ENCODE data around the gene NCKAP1. TPM values are rescaled to one million over a fixed set of nuclear protein-coding genes. Genes with fewer than 3 reads are reported as not detected.
"Not testable (repeated sequence)": the region's sequence is repeated elsewhere in the genome, so short reads cannot be mapped to it uniquely, and the experiment has no call there.

The NCKAP1 gene
- total and polyA plus RNA-seq, 10 of the 15 experiments (the other 5 are each of a cell fraction or from before 2014, with no cell fraction given): 0.11 to 1.5 (median 0.52) TPM

- TF ChIP-seq CUX1 (IDR thresholded peaks at IDR 0.05; ENCODE audit: insufficient replicate concordance, low read depth, low read length): no peak
- TF ChIP-seq E4F1 (IDR thresholded peaks at IDR 0.05; ENCODE audit: borderline replicate concordance, partially characterized antibody): no peak
- no peak for TF ChIP-seq IRF4 (IDR thresholded peaks at IDR 0.05; ENCODE audit: low read depth, low read length)
These were observed 55.3 kb downstream of the NCKAP1 start (continued) for GRCh38 chr2:182982941-182983340.

- H3K4me2 ChIP-seq (ENCODE audit: control insufficient read depth, insufficient read depth); H3K4me3 ChIP-seq; H3K9ac ChIP-seq (ENCODE audit: control insufficient read depth, insufficient read depth, low read length); H3K27me3 ChIP-seq (replicated peaks in 1 of 2; ENCODE audit: control insufficient read depth in 2 of 2, insufficient read depth in 2 of 2, low read length in 1 of 2); H3K4me1 ChIP-seq (ENCODE audit: control insufficient read depth, insufficient read depth, low read length); FAIRE-seq; H2AFZ ChIP-seq (ENCODE audit: control insufficient read depth, low read depth, low read length); H3K79me2 ChIP-seq (ENCODE audit: control insufficient read depth, insufficient read depth, low read length); H3K27ac ChIP-seq (ENCODE audit: control insufficient read depth, insufficient read depth); H3K36me3 ChIP-seq (ENCODE audit: control insufficient read depth in 2 of 2, insufficient read depth in 2 of 2, low read length in 1 of 2); H4K20me1 ChIP-seq (ENCODE audit: control insufficient read depth, insufficient read depth); POLR2A ChIA-PET; ATAC-seq; DNase-seq (ENCODE audit: low read depth, low spot score); H3K9me3 ChIP-seq (replicated peaks; ENCODE audit: control insufficient read depth, insufficient read depth, low read length); BruUV-seq (replicated peaks): not testable (repeated sequence)
- WGBS (ENCODE audit: insufficient coverage, insufficient replicate concordance, low lambda C conversion rate, missing lambda C conversion rate): 77% methylated on average over 4 of the region's 4 CpGs
- CTCF ChIA-PET: interaction anchor here (0.6 to 5.7 kb wide), 7 partner anchors 11 to 741 kb away, joined by 3 to 93 read pairs (median 17); no protein-coding TSS in a partner anchor
- intact Hi-C loops (cut with micrococcal nuclease; ENCODE audit: unreplicated experiment) (loop anchor here (2.0 kb wide), 1 partner anchor 219 kb away; no protein-coding TSS in a partner anchor), in situ Hi-C loops (cut with MboI) (loop anchor here (10.0 to 25.0 kb wide), 3 partner anchors 217 to 794 kb away; no protein-coding TSS in a partner anchor)
- SMC1A ChIA-PET (ENCODE audit: uncharacterized antibody, unreplicated experiment): interaction anchor here (1.0 to 4.2 kb wide), 2 partner anchors 316 to 723 kb away, joined by 3 to 47 read pairs; no protein-coding TSS in a partner anchor
- RAD21 ChIA-PET (ENCODE audit: unreplicated experiment): interaction anchor here (4.8 kb wide), 1 partner anchor 315 kb away, joined by 52 read pairs; no protein-coding TSS in a partner anchor
These were observed 56.8 kb downstream of the NCKAP1 start for GRCh38 chr2:182981475-182981874.
